GM10266 (cell line): ENCODE data around the gene HERC4.

ENCODE experiments used
- DNase-seq: peaks from one replicate; pipeline ENCODE4 v3.0.0; 2012; ENCODE audit errors: extremely low spot score
- CTCF ChIP-seq: IDR thresholded peaks from 2 replicates; pipeline ENCODE4 v1.5.1; 2012; ENCODE audit warnings: mild to moderate bottlenecking, low read depth; ENCODE audit not compliant: control insufficient read depth, insufficient read depth; ENCODE audit errors: missing control alignments

The HERC4 gene

GRCh38 chr10:67875340-67876238 is 199.5 kb downstream of the HERC4 start:
- DNase-seq, result no peak

More at GRCh38 chr10:67875340-67876238, 199.5 kb downstream of the HERC4 start:
- no peak for TF ChIP-seq CTCF
